Measurements from ENCODE around the gene GLRX5.
"Not testable (repeated sequence)": the region's sequence is repeated elsewhere in the genome, so short reads cannot be mapped to it uniquely, and the experiment has no call there.

The GLRX5 gene

DNA sequence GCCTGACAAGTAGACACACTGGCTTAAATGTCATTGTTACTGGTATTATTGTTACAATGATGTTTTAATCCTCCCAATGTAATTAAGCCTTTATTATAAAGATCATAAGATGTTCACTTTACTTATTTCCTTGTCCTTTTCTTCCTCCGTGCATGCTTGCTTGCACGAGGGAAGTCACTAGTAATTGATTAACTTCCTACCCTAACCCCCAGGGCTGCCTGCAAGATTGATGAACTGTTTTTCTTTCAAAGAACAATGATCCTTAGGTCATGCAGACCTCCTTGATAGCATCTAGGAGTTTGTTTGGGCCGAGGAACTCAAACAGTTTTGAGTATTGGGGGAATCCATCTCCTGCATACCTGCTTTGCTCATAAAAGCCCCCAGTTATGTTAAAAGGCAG lies 43.0 kb downstream of the GLRX5 start:
- Mint-ChIP-seq H3K27ac (no peak overlapping the region), H3K4me3 (no peak overlapping the region), H3K27me3 (peaks cover 3% of the 10 kb centered on the region), H3K36me3 (no peaks in the 10 kb centered on the region), H3K4me1 (no peaks in the 10 kb centered on the region), H3K9me3 (no peaks in the 10 kb centered on the region)

DNA sequence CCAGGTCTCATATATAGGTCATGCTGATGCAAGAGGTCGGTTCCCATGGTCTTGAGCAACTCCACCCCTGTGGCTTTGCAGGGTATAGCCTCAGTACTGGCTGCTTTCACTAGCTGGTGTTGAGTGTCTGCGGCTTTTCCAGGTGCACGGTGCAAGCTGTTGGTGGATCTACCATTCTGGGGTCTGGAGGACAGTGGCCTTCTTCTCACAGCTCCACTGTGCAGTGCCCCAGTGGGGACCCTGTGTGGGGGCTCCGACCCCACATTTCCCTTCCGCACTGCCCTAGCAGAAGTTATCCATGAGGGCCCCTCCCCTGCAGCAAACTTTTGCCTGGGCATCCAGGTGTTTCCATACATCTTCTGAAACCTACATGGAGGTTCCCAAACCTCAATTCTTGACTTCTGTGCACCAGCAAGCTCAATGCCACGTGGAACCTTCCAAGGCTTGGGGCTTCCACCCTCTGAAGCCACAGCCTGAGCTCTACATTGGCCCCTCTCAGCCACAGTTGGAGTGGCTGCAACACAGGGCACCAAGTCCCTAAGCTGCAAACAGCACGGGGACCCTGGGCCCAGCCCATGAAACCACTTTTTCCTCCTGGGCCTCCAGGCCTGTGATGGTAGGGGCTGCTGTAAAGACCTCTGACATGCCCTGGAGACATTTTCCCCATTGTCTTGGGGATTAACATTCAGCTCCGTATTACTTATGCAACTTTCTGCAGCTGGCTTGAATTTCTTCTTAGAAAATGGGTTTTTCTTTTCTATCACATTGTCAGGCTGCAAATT lies 49.2 kb downstream of the GLRX5 start:
- not testable (repeated sequence) for H3K36me3 Mint-ChIP-seq, H3K4me3 Mint-ChIP-seq, H3K27ac Mint-ChIP-seq, H3K27me3 Mint-ChIP-seq, H3K4me1 Mint-ChIP-seq, H3K9me3 Mint-ChIP-seq

DNA sequence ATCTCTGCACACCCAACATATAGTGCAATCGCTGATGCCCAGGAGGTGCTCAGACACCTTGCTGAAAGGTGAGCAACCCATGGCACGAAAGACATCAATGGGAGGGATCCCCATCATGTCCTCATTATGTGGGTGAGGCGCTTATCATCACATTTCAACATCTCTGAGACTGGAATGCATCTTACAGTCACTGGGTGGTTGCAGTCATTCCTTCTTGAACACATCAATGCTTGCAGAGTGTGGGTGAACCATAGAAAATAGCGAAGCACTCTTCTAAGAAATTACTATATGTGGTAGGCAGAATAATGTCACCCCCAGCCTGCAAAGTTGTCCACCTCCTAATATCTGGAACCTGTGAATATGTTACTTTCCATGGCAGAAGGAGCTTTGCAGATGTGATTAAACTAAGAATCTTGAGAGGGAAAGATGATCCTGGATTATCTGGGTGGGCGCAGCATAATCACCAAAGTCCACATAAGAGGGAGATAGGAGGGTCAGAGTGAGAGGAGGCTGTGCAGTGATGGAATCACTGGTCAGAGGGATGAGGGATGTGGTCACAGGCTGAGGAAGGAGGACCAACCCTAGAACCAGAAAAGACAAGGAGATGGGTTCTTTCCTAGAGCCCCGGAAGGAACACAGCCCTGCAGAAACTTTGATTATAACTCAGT lies 51.2 kb downstream of the GLRX5 start:
- no peak overlapping the region for H3K4me3 Mint-ChIP-seq
- peaks cover 11% of the 10 kb centered on the region for H3K27me3 Mint-ChIP-seq
- no peaks in the 10 kb centered on the region for H3K4me1 Mint-ChIP-seq
- H3K27ac Mint-ChIP-seq = no peak overlapping the region
- H3K36me3 Mint-ChIP-seq = peaks cover 2% of the 10 kb centered on the region
- no peaks in the 10 kb centered on the region for H3K9me3 Mint-ChIP-seq

DNA sequence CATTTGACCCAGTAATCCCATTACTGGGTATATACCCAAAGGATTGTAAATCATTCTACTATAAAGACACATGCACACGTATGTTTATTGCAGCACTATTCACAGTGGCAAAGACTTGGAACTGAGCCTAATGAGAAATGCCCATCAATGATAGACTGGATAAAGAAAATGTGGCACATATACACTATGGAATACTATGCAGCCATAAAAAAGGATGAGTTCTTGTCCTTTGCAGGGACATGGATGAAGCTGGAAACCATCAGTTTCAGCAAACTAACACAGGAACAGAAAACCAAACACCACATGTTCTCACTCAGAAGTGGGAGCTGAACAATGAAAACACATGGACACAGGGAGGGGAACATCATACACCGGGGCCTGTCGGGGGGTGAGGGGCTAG lies 56.3 kb downstream of the GLRX5 start:
- not testable (repeated sequence) for H3K4me3 Mint-ChIP-seq, H3K9me3 Mint-ChIP-seq, H3K36me3 Mint-ChIP-seq, H3K27me3 Mint-ChIP-seq, H3K4me1 Mint-ChIP-seq, H3K27ac Mint-ChIP-seq

All from activated naive CD4-positive, alpha-beta T cell treated with anti-CD3 and anti-CD28 coated beads, Interleukin-2, amount 50 U/mL, for 24 hours (primary cell).